ENCODE measurements around the gene MRPL44. TPM values are rescaled to one million over a fixed set of nuclear protein-coding genes. Genes with fewer than 3 reads are reported as not detected.

Gene MRPL44
- total and polyA plus RNA-seq, 2 of the 13 experiments (the other 11 are each of a cell fraction or from before 2014, with no cell fraction given): 38.4 to 78.0 TPM

DNA sequence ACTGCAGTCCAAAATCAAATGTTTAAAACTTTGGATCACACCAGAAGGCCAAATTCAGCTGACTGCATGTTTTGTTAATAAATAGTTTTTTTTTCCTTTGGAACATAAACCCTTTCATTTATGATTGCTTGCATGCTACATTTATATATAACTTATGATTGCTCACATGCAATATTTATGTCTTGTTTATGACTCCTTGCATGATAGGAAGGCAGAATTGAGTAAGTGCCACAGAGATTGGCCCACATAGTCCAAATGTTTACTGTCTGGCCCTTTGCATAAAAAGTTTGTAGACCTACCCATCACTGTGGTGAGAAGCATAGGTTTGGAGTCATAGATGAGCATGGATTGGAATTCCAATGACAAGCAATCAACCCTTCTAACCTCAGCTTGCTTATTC is 42.9 kb upstream of the MRPL44 start:
- Histone ChIP-seq H2AFZ (ENCODE audit: low read length) (no peak overlapping the region), H3K4me3 (replicated peaks in 1 of 3; ENCODE audit: insufficient read depth in 1 of 3, low read depth in 2 of 3, low read length in 3 of 3) (no peak overlapping the region), H4K20me1 (ENCODE audit: insufficient read depth, low read length) (no peaks in the 10 kb centered on the region), H3K27ac (ENCODE audit: extremely low read length, insufficient read depth, low read length) (no peak overlapping the region), H3K36me3 (replicated peaks in 1 of 2; ENCODE audit: control insufficient read depth in 1 of 2, insufficient read depth in 2 of 2, low read length in 2 of 2) (peaks cover 5 to 22% of the 10 kb centered on the region in 2 experiments; a peak in 4 of 5 replicates), H3K27me3 (ENCODE audit: control insufficient read depth in 1 of 2, insufficient read depth in 2 of 2, low read length in 2 of 2) (no peaks in the 10 kb centered on the region), H3K4me2 (ENCODE audit: low read depth, low read length) (no peak overlapping the region), H3K79me2 (ENCODE audit: insufficient read depth, low read length) (peaks cover 21% of the 10 kb centered on the region), H3K4me1 (ENCODE audit: insufficient read depth, low read length) (peaks cover 29% of the 10 kb centered on the region), H3K9me3 (ENCODE audit: low read length) (no peaks in the 10 kb centered on the region), H3K9ac (ENCODE audit: insufficient read depth, low read depth, low read length) (no peak overlapping the region)
- ChIA-PET CTCF (ENCODE audit: low intra/inter-chr PET ratio, low total read pairs) (no interaction called here), POLR2A (interaction anchor here (1.6 kb wide), 1 partner anchor 16 kb away, joined by 5 read pairs; no protein-coding TSS in a partner anchor)
- FAIRE-seq: no peak
- in situ Hi-C loops (cut with HindIII; ENCODE audit: extremely low pct_ligation_motif_present, low pct_unique_long_range_greater_than_20kb) (no loop called here), intact Hi-C loops (cut with micrococcal nuclease; ENCODE audit: unreplicated experiment) (no loop called here)
- no peak for ATAC-seq
- no TSS peak for BruUV-seq (replicated peaks)
- no peak for TF ChIP-seq HNF4G (IDR thresholded peaks at IDR 0.05; ENCODE audit: borderline replicate concordance, low read depth, low read length)
- TF ChIP-seq HNF4G (CRISPR knock-in tag; IDR thresholded peaks at IDR 0.05; ENCODE audit: borderline replicate concordance, low read depth): no peak
- no peak for TF ChIP-seq SIX1 (CRISPR knock-in tag; IDR thresholded peaks at IDR 0.05; ENCODE audit: borderline replicate concordance)
- no peak for TF ChIP-seq NONO (IDR thresholded peaks at IDR 0.05)
- TF ChIP-seq NONO (CRISPR knock-in tag; conservative IDR thresholded peaks at IDR 0.05): no peak
- TF ChIP-seq HDAC1 (CRISPR knock-in tag; IDR thresholded peaks at IDR 0.05): no peak
- no peak for TF ChIP-seq FLYWCH1 (CRISPR knock-in tag; IDR thresholded peaks at IDR 0.05)
- no peak for DNase-seq (ENCODE audit: low spot score)

GRCh38 chr2:223915071-223915470 is 42.2 kb upstream of the MRPL44 start:
- Histone ChIP-seq H3K27ac (ENCODE audit: extremely low read length, insufficient read depth, low read length) (no peak overlapping the region), H3K27me3 (ENCODE audit: control insufficient read depth in 1 of 2, insufficient read depth in 2 of 2, low read length in 2 of 2) (no peaks in the 10 kb centered on the region), H3K4me2 (ENCODE audit: low read depth, low read length) (no peak overlapping the region), H3K9me3 (ENCODE audit: low read length) (no peaks in the 10 kb centered on the region), H3K36me3 (replicated peaks in 1 of 2; ENCODE audit: control insufficient read depth in 1 of 2, insufficient read depth in 2 of 2, low read length in 2 of 2) (peaks cover 7 to 22% of the 10 kb centered on the region in 2 experiments; a peak in 4 of 5 replicates), H4K20me1 (ENCODE audit: insufficient read depth, low read length) (no peaks in the 10 kb centered on the region), H3K9ac (ENCODE audit: insufficient read depth, low read depth, low read length) (no peak overlapping the region), H3K4me3 (replicated peaks in 1 of 3; ENCODE audit: insufficient read depth in 1 of 3, low read depth in 2 of 3, low read length in 3 of 3) (no peak overlapping the region), H3K79me2 (ENCODE audit: insufficient read depth, low read length) (peaks cover 24% of the 10 kb centered on the region), H3K4me1 (ENCODE audit: insufficient read depth, low read length) (peaks cover 22% of the 10 kb centered on the region), H2AFZ (ENCODE audit: low read length) (no peak overlapping the region)
- WGBS (ENCODE audit: low lambda C conversion rate): 99% methylated on average over 3 of the region's 3 CpGs
- intact Hi-C loops (cut with micrococcal nuclease; ENCODE audit: unreplicated experiment): no loop called here
- BruUV-seq (replicated peaks): no TSS peak
- TF ChIP-seq, protein P1, sequence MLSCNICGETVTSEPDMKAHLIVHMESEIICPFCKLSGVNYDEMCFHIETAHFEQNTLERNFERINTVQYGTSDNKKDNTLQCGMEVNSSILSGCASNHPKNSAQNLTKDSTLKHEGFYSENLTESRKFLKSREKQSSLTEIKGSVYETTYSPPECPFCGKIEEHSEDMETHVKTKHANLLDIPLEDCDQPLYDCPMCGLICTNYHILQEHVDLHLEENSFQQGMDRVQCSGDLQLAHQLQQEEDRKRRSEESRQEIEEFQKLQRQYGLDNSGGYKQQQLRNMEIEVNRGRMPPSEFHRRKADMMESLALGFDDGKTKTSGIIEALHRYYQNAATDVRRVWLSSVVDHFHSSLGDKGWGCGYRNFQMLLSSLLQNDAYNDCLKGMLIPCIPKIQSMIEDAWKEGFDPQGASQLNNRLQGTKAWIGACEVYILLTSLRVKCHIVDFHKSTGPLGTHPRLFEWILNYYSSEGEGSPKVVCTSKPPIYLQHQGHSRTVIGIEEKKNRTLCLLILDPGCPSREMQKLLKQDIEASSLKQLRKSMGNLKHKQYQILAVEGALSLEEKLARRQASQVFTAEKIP (CRISPR knock-in tag; IDR thresholded peaks at IDR 0.05; ENCODE audit: borderline replicate concordance): no peak
- TF ChIP-seq, protein P2, sequence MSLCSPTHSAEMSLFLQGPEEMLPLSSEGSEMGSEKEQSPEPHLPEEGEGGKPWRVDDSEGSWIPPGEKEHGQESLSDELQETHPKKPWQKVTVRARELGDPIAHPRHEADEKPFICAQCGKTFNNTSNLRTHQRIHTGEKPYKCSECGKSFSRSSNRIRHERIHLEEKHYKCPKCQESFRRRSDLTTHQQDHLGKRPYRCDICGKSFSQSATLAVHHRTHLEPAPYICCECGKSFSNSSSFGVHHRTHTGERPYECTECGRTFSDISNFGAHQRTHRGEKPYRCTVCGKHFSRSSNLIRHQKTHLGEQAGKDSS (CRISPR knock-in tag; IDR thresholded peaks at IDR 0.05; ENCODE audit: borderline replicate concordance, low read depth): no peak
- TF ChIP-seq ZNF383 (CRISPR knock-in tag; IDR thresholded peaks at IDR 0.05; ENCODE audit: borderline replicate concordance) (no peak), ZNF567 (CRISPR knock-in tag; IDR thresholded peaks at IDR 0.05; ENCODE audit: borderline replicate concordance) (no peak), MTF2 (CRISPR knock-in tag; IDR thresholded peaks at IDR 0.05; ENCODE audit: borderline replicate concordance) (no peak), ZNF749 (CRISPR knock-in tag; IDR thresholded peaks at IDR 0.05; ENCODE audit: borderline replicate concordance) (no peak), DMAP1 (CRISPR knock-in tag; IDR thresholded peaks at IDR 0.05) (no peak), MZF1 (CRISPR knock-in tag; IDR thresholded peaks at IDR 0.05; ENCODE audit: borderline replicate concordance) (no peak)
- ChIA-PET POLR2A (interaction anchor here (1.6 kb wide), 1 partner anchor 15 kb away, joined by 4 read pairs; no protein-coding TSS in a partner anchor), CTCF (ENCODE audit: low intra/inter-chr PET ratio, low total read pairs) (no interaction called here)
- no peak for DNase-seq (ENCODE audit: low spot score)
- no peak for ATAC-seq
- FAIRE-seq: no peak
- in situ Hi-C loops (cut with HindIII; ENCODE audit: extremely low pct_ligation_motif_present, low pct_unique_long_range_greater_than_20kb): no loop called here

All from HepG2 (cell line).